Esophagus squamous epithelium (tissue), 5 donors: ENCODE measurements around the gene INPP5E. TPM values are rescaled to one million over a fixed set of nuclear protein-coding genes. Genes with fewer than 3 reads are reported as not detected.

ENCODE experiments used
- DNase-seq: peaks from one replicate; lab custom pipeline; 2025; lab: John Stamatoyannopoulos, UW
- H3K27ac ChIP-seq, 4 donors: fragments of 200-600 bp; sonication (generic); one replicate each; pipeline ENCODE4 v1.5.1; 2016 to 2019; ENCODE audit warnings: mild to moderate bottlenecking in 1 of 4
- H3K27me3 ChIP-seq, 4 donors: fragments of 200-600 bp; sonication (generic); 1 replicate in 3 of 4; 2 replicates in 1 of 4; pipeline versions ENCODE4 v1.5.1 to v1.6.0; 2017 to 2021; ENCODE audit warnings: antibody characterized with exemption in 1 of 4
- H3K36me3 ChIP-seq, 3 donors: fragments of 200-600 bp; sonication (generic); one replicate each; pipeline ENCODE4 v1.5.1; 2016 to 2019
- H3K4me1 ChIP-seq, 3 donors: fragments of 200-600 bp; sonication (generic); one replicate each; pipeline ENCODE4 v1.5.1; 2017 to 2019
- H3K4me3 ChIP-seq, 4 donors: fragments of 200-600 bp; sonication (generic); 1 replicate in 3 of 4; 2 replicates in 1 of 4; pipeline ENCODE4 v1.5.1; 2016 to 2019; ENCODE audit warnings: mild to moderate bottlenecking in 2 of 4, moderate library complexity in 1 of 4
- H3K9me3 ChIP-seq, 3 donors: fragments of 200-600 bp; sonication (generic); one replicate each; pipeline ENCODE4 v1.5.1; 2016 to 2019
- POLR2A ChIP-seq, 4 donors: fragments of 450-650 bp; IDR thresholded peaks; one replicate each; pipeline ENCODE4 v1.6.1; 2017; ENCODE audit warnings: antibody characterized with exemption in 4 of 4, mild to moderate bottlenecking in 4 of 4, moderate library complexity in 3 of 4
- WGBS, 2 donors: methylation state at CpG; one replicate each; pipeline ENCODE4 v1.1.5; 2018; 5-methylcytosine and 5-hydroxymethylcytosine counted together
- intact Hi-C: fragments of 100-400 bp; cut with DNase I; formaldehyde crosslinking; loops from one replicate; pipeline ENCODE4 v1.15.0; 2022
- total RNA-seq, 4 donors: library from RNA; depleted of rRNA; stranded (reverse); fragments of >200 nt; gene quantifications; one replicate each; pipeline ENCODE4 v1.1.0, GENCODE V29; 2016
- TF ChIP-seq, protein P1 (sequence below), 6 experiments: fragments of 450-650 bp in 4 of 6; fragments of 200-600 bp in 2 of 6; sonication (generic) in 2 of 6; IDR thresholded peaks; one replicate each; pipeline ENCODE4 v1.5.1; 2016 to 2019; ENCODE audit warnings: antibody characterized with exemption in 6 of 6, mild to moderate bottlenecking in 4 of 6, moderate library complexity in 4 of 6
- donor health status: DM: yes; HTN: yes; CAD: no.

Gene INPP5E
- total RNA-seq, 4 donors from 2014 or later: 6.2 to 7.8 (median 7.5) TPM

GRCh38 chr9:136400038-136400834 is 39.4 kb downstream of the INPP5E start, which contains the start of gene SNAPC4:
SNAPC4 (minus strand) TSS chr9:136400170; CDS start chr9:136398428, 1,742 bp downstream.
- peaks cover 16 to 41% (median 18%) of the 10 kb centered on the region in 3 donors for H3K4me1 ChIP-seq
- H3K27me3 ChIP-seq: no peaks in the 10 kb centered on the region
- H3K4me3 ChIP-seq: peak within 1 kb of the TSS; percentile 56 to 93 (median 83)
- DNase-seq: peak; percentile 23
- 8% methylated on average over 5 of the region's 71 CpGs; no CpG with 5 or more reads in 1 of the 2 donors for WGBS, 2 donors
- peak within 1 kb of the TSS; percentile 8 to 71 (median 40) for H3K27ac ChIP-seq
- intact Hi-C loops: no loop called here
- no peaks in the 10 kb centered on the region for H3K9me3 ChIP-seq
- peaks cover 2 to 67% (median 20%) of the 10 kb centered on the region in 3 donors for H3K36me3 ChIP-seq
- TF ChIP-seq, protein P1, sequence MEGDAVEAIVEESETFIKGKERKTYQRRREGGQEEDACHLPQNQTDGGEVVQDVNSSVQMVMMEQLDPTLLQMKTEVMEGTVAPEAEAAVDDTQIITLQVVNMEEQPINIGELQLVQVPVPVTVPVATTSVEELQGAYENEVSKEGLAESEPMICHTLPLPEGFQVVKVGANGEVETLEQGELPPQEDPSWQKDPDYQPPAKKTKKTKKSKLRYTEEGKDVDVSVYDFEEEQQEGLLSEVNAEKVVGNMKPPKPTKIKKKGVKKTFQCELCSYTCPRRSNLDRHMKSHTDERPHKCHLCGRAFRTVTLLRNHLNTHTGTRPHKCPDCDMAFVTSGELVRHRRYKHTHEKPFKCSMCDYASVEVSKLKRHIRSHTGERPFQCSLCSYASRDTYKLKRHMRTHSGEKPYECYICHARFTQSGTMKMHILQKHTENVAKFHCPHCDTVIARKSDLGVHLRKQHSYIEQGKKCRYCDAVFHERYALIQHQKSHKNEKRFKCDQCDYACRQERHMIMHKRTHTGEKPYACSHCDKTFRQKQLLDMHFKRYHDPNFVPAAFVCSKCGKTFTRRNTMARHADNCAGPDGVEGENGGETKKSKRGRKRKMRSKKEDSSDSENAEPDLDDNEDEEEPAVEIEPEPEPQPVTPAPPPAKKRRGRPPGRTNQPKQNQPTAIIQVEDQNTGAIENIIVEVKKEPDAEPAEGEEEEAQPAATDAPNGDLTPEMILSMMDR (IDR thresholded peaks at IDR 0.05): peak; percentile 89 to 99 (median 94)
- peak in 1 of 4 donors; percentile 57 for TF ChIP-seq POLR2A (IDR thresholded peaks at IDR 0.05)

- DNase-seq: no peak
- H3K4me3 ChIP-seq: peak overlapping the region; percentile 56 to 93 (median 83)
- no peak for TF ChIP-seq POLR2A (IDR thresholded peaks at IDR 0.05)
- TF ChIP-seq, protein P1 (IDR thresholded peaks at IDR 0.05): no peak
- WGBS, 2 donors: 4 to 5% methylated on average over 8 to 9 of the region's 67 CpGs
- H3K27ac ChIP-seq: peak overlapping the region in 3 of 4 donors; percentile 8 to 71 (median 64)
- H3K4me1 ChIP-seq: peaks cover 15 to 33% (median 16%) of the 10 kb centered on the region in 3 donors
- intact Hi-C loops: no loop called here
- H3K27me3 ChIP-seq: no peaks in the 10 kb centered on the region
- H3K9me3 ChIP-seq: no peaks in the 10 kb centered on the region
- peaks cover 9 to 67% (median 27%) of the 10 kb centered on the region in 3 donors for H3K36me3 ChIP-seq
Observed at GRCh38 chr9:136399176-136400037, 40.2 kb downstream of the INPP5E start.

- intact Hi-C loops: no loop called here
- WGBS, 2 donors: 79 to 91% methylated on average over 5 to 8 of the region's 12 CpGs
- Histone ChIP-seq H3K9me3 (no peaks in the 10 kb centered on the region), H3K4me3 (no peak overlapping the region), H3K27ac (no peak overlapping the region), H3K36me3 (peaks cover 12 to 67% (median 30%) of the 10 kb centered on the region in 3 donors), H3K27me3 (no peaks in the 10 kb centered on the region), H3K4me1 (peaks cover 15 to 24% (median 16%) of the 10 kb centered on the region in 3 donors)
- DNase-seq: no peak
- TF ChIP-seq, protein P1 (IDR thresholded peaks at IDR 0.05): no peak
- TF ChIP-seq POLR2A (IDR thresholded peaks at IDR 0.05): no peak
Observed at GRCh38 chr9:136398286-136398685, 41.4 kb downstream of the INPP5E start.

GRCh38 chr9:136397643-136398042 is 42.0 kb downstream of the INPP5E start:
- no peaks in the 10 kb centered on the region for H3K27me3 ChIP-seq
- H3K9me3 ChIP-seq: no peaks in the 10 kb centered on the region
- TF ChIP-seq, protein P1 (IDR thresholded peaks at IDR 0.05): no peak
- TF ChIP-seq POLR2A (IDR thresholded peaks at IDR 0.05): no peak
- H3K36me3 ChIP-seq: peaks cover 18 to 69% (median 30%) of the 10 kb centered on the region in 3 donors
- intact Hi-C loops: no loop called here
- no peak overlapping the region for H3K4me3 ChIP-seq
- H3K4me1 ChIP-seq: peaks cover 15 to 24% (median 16%) of the 10 kb centered on the region in 3 donors
- DNase-seq: no peak
- H3K27ac ChIP-seq: no peak overlapping the region
- 50 to 82% methylated on average over 1 to 3 of the region's 6 CpGs for whole genome bisulfite sequencing, 2 donors
